DMS 273 treated with DMSO at 0.1 percent for 48 hours (cell line): ENCODE results near the gene CTIF.
A peak's percentile ranks its signal among the peaks of the same experiment; 100 is the strongest.

Experiments used
- DNase-seq: peaks from one replicate; lab custom pipeline; 2025; lab: John Stamatoyannopoulos, UW

Gene CTIF

DNA sequence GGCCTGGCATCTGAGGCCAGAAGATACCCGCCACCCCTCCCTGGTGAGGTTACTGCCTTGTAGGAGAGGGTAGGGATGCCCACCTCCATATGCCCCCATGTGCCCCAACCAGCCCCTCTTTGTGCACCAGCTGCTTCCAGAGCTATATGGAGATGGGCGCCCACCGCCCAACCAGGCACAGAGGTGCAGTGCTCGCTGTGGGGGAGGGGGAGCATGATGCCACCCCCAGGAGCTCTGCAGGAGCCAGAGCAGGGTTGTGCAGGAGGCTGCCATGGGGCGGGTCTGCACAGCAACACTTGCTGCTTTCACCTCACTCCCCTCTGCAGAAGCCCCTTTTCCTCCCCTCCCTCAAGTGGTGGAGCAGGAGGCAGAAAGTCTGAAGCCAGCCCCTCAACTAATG lies 237.3 kb downstream of the CTIF start:
- DNase-seq: no peak

DNA sequence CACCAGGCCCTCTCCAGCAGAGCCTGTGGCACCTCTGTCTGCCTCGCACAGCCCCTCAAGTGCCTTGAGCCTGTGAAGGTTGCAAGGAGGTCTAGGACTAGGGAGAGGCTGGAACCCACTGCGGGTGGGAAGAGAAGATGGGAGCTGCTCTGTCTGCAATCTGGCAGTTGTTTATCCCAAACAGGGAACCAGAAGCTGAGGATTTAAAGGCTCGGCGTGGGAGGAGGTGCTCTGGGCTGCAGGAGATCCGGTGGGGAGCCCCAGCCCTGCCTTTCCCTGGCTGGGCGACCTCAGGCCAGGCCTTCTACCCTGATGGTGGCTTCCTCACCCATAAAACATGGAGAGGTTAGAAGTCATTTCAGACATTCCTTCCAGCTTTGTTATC lies 237.8 kb downstream of the CTIF start:
- peak; percentile 11 for DNase-seq

DNA sequence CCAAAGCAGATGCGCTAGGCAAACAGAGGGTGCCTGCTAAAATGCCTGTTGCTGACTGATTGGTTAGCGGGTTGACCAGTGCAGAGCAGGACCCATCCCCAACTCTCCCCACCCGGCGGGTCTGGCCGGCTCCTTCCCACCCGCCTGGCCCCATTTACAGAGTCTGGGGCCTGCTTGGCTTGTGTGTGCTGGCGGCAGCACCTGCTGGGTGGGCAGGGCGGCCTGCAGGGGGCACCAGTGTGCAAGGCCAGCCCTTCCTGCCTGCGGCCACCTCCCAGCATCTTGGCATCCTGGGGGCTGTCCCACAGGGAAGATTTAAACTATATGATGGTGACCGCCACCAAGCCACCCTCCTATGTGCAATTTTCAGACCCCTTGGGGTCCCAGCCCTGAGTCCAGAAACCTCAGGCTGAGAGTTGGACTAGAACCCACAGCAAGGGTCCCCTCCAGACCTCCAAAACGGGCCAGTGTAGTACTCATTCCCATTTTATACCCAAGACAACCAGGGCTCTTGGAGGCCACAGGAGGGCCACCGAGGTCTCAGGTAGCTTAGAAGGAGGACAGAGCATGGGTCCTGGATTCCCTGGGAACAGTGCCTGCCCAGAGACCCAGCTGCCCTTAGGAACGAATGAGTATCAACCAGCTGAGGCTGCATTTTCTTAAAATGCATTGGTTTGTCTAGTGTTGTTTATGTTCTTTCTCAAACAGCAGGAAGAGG lies 238.4 kb downstream of the CTIF start:
- no peak for DNase-seq

DNA sequence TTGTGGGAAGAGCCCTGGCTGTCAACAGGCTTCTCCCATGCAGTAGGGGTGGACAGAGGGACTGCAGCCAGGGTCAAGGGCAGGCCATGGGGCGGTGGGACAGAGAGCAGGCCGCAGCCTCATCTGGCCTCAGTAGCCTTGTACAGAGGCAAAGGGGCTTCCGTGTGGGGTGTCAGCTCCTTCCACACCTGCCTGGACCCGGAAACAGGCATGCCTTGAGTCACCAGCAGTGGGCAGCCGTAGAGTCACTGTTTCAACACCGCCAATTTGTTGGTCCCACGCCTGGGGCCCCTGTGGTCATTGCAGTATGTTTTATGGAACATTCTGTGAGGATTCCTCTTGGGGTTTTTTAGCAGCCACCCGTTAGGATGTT lies 238.9 kb downstream of the CTIF start:
- no peak for DNase-seq

DNA sequence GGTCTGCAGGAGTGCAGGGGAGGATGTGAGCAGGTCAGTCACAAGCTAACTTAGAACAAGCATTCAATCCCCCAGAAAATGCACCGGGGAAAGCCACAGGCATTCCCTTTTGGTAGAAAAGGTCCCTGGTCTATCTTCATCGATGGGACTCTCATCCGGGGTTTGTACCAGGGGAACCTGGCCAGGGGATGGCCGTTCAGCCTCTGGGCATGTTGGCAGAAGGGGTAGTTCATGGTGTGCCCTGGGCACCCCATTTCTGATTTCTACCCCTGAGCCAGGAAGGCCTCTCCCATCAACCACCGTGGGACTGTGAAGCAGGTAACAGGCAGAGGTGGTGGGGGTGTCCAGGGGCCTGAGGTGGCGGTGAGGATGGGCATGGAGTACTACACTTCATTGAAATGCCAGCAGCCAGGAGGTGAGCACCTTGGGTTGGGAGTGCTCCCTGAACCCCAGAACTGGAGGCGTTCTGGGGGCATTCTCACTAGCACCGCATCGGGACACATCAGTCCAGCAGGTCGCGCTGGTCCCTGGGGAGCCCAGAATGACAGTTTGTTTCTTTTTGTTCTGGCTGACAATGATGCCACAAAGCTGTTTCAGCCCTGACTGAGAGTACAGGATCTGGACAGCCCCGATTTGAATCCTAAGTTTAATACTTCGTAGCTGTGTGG lies 239.6 kb downstream of the CTIF start:
- DNase-seq: no peak

DNA sequence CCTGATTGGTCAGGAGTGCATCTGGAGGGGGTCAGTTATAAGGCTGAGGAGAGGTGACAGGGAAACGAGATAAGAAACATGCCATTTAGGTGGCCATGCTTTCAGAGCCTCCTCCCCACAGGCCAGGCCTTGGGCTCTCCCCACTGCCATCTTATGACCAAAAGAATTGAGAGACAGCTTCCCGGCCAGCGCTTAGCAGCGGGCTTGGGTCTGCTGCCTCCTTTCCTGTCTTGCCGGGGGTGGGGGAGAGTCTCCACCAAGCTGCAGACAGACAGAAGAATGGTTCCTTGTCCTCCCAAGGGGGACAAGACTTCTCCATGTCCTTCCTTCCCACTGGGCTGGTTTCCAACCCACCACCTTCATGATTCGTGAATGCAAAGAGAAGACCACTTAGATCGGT lies 240.6 kb downstream of the CTIF start:
- no peak for DNase-seq

DNA sequence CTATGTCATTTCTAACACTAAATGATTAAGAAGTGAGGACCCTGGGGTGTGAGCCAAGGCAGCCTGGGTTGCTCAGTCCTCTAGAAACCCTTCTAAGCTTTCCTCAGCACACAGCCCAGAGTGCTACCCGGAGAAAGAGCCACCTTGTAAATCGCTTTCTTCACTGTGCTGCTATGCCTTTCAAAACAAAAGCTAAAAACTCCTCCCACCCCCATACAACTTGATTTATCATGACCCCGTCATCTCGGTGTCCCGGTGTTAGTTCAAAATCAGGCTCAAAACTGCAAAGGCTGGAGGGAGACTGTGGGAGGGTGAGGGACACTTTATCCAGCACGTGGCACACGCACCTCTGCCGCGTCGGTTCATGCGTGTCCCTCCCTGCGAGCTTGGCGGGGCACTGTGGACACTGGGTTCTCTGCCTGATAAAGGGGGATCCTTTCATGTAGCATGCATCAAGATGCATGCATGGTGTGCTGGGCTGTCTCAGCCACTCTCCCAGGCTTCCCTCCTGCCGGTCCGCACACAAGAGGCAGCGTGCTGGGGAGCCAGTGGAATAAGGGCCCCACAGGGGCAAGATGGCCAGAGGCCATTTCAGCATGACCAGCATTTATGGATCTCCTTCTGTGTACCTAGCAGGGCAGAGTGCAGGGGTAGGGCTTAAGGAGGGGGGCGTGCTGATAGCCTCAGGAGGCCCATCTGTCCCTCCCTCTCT lies 241.5 kb downstream of the CTIF start:
- DNase-seq: no peak

DNA sequence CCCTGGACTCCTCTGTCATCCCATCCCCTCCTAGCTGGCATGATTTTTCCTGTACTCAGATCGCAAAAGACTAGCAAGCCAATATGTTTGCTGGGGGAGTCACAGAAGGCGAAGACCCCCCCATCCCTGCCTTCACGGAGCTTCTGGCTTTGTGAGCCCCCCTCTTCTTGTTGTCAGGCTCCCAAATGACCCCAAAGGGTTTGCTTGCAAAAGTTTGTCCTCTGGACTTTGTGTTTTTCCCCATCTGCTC lies 242.0 kb downstream of the CTIF start:
- DNase-seq: no peak

DNA sequence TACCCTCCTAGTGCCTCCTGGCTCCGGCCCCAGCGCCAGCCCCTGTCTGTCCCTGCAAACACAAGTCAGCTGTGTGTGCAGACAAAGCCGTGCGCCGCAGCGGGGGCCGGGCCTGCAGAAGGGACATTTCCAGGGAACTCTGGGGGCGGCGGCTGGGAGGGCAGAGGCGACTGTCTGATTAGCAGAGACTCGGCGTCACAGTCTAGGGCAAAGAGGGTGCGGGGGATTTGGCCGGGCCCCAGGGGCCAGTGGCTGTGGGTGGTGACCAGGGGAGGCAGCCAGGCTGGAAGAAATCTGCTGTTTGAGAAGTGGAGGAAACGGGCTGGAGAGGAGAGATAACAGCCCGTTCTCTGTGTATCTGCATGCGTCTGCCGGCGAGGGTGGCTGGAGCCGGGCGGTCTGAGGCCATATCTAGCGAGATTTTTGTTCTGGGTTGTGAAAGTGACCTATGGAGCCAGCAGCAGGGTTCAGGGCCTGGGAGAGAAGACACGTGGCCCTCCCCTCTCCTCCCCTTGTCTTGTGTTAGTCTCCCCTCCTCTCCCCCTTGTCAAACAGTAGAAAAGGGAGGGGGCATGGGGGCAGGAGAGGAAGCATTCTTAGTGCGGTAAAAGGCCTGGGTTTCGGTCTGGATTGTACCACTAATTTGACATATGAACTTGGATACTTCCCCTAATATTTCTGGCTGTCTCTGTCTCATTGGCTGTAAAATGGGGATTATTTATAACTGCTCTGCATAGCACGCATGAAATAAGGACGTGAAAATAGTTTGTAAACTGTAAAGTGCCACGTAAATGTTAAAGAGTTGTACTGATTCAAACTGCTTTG lies 242.5 kb downstream of the CTIF start:
- peak; percentile 16 for DNase-seq

DNA sequence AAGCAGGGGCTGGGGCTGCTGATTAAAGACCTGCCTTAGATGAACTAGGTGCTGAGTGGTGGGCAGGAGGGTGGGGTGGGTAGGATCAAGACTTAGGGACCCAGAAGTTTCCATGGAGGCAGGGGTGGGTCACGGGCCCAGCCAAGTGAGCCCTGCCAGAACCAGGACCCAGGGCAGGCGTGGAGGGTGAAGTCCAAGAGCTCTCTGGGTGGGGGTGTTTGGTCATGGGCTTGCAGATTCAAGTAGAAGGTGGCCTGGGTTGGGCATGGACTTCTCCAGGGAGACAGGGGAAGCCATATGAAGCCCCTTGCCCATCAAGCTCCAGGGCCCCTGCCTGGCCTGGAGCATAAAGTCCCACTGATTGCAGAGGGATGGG lies 243.1 kb downstream of the CTIF start:
- DNase-seq: no peak

DNA sequence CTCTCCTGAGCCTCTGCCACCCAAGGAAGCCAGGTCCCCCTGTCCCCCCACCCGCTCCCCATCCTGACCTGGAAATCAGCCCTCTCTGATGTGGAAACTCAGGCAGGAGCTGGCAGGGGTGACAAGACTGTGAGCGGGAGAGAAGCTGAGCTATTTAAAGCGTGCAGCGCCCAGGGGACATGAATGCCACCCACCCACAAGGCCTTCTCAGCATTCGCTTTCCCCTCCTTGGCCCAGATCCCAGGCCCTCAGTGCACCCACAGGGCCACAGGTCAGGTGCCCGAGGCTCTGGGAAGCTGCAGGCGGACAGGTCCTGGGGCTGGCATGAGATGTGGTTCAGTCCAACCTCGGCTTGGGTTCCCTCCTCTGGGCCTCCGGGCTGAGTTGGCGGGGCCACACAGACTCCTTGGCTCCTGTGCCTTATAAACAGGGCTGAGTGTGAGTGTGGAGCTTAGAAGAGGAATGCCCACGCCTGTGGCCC lies 243.6 kb downstream of the CTIF start:
- no peak for DNase-seq

DNA sequence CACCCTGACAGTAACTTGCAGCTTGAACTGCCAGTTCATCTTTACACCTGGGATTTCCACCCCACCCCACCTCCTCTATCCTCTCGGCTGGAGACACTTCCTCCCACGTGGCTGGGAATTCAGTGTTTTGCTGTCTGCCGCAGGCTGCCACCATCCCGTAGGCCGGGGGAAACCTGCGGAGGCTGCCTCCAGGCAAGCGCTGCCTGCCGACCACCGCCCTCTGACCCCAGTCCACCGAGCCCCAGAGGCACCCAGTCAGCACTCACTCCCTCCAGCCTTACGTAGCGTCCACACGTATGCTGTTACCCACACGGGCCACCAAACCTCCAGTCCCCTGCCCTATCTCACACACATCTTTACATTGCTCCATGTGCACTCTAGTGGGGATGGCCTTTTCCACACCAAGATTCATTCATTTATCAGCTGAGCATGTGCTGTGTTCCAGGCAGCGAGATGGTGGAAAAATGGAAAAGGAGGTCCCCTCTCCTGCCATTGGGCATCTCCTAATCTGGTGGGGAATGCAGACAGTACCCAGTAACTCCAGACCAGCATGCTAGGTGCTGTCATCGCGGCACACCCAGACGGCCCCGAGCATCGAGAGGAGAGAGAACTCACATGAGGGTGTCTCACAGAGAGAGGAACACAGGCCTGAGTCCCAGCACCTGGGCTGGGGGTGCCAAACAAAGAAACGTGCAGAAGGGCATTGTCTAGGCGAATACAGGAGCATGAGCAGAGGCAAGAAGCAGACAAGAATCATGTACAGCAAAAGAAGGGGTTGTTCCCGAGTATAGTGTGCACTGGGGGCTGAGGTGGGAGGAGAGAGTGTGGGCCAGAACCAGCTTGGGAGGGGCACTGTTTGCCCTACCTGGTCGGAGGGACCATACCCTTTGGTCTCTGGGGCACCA lies 245.0 kb downstream of the CTIF start:
- DNase-seq: no peak

DNA sequence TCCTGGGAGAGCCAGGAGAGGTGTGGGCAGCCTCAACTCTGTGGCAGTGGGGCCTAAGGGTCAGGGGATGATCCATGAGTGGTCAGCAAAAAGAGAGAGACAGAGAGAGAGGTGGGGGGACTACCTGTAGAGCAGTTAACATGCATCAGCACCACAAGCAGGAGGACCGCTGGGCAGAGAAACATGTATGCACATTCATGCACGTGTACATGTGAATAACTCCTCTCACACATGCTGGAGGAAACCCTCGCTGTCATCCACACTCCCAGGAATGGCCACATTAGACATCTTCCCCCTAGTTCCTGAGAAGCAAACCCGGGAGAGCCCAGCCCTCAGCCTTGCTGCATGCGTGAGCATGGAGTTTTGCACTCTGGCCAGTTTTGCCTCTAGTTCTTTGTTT lies 245.8 kb downstream of the CTIF start:
- DNase-seq: no peak

DNA sequence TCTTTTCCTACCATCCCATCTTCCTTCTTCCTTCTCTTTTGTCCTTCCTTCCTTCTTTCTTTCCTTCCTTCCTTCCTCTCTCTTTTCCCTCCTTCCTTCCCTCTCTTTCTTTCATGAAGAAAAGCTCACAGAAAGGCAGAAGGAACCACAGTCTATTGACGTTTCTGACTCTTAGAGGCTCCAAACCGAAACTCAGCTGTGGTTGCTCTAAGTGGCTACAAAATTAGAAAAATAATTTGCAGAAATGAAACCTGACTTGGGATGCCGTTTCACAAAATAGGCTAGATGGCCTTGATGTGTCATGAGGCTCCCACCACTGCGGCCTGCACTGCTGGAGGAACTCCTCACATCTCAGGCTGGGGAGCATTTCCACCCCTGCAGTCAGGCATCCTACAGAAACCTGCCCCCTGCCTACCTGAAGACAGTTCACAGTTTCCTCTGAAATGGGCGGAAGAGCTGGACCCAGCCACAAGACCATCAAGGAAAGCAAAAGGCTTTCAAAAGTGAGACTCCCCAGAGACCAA lies 246.3 kb downstream of the CTIF start:
- DNase-seq: no peak

DNA sequence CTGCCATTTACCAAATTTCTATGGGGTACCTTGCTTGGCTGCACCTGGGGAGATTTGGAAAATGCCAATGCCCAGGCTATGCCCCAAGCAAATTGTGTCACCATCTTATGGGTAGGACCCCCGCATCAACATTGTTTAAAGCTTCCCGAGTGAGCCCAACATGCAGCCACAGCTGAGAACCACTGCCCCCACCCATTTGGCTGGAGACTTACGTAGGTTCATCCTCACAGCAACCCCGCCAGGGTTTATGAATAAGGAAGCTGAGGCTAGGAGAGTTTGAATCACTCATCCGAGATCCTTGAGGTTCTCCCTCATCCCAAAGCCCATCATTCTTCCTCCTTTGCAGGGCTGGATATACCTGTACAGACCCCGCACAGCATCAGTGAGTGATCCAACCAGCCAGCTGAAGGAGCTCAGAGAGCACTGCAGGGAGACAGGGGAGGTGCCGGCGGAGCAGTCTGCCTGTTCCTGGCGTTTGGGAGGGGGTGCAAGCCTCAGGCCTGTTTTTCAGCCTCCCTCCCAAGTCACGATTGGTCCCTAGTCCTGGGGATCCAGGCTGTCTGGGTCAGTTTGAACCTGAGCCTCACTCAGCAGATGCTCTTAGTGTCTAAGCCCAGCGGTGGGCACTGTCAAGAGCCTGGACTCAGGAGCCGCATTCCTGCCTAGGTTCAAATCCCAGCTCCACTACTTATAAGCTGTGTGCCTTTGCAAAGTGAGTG lies 247.1 kb downstream of the CTIF start:
- no peak for DNase-seq

DNA sequence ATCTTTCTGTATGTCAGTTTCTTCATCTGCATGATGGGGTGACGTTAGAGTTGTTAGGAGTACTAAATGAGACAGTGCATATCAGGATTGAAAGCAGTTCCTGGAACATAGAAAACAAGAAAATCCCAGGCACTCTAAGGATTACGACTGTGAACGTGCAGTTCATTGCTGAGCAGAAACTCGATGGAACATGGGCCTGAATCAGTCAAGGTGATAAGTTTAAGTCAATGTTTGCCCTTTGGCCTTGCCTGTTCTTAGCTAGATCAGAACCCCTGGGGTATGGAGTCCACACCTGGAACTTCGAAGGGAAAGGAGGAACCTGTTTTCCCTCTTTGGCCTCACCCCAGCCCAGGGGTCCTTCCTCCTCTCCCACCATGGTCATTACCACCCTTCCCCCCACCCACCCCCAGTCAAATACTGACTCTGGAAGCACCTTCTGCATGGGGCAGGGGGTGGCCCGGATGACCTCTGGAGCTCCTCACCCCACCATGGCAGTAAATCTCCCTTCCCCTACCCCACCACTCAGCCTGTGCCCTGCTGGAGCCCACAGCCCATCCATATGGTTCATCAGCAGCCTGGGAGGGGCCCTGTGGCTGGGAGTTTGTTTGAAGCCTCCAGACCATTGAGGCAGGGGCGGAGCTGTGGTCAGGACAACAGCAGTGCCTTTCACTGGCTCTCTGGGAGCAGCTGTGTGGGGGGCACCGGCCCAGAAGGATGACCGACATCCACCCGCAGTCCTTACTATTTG lies 247.8 kb downstream of the CTIF start:
- DNase-seq: no peak

DNA sequence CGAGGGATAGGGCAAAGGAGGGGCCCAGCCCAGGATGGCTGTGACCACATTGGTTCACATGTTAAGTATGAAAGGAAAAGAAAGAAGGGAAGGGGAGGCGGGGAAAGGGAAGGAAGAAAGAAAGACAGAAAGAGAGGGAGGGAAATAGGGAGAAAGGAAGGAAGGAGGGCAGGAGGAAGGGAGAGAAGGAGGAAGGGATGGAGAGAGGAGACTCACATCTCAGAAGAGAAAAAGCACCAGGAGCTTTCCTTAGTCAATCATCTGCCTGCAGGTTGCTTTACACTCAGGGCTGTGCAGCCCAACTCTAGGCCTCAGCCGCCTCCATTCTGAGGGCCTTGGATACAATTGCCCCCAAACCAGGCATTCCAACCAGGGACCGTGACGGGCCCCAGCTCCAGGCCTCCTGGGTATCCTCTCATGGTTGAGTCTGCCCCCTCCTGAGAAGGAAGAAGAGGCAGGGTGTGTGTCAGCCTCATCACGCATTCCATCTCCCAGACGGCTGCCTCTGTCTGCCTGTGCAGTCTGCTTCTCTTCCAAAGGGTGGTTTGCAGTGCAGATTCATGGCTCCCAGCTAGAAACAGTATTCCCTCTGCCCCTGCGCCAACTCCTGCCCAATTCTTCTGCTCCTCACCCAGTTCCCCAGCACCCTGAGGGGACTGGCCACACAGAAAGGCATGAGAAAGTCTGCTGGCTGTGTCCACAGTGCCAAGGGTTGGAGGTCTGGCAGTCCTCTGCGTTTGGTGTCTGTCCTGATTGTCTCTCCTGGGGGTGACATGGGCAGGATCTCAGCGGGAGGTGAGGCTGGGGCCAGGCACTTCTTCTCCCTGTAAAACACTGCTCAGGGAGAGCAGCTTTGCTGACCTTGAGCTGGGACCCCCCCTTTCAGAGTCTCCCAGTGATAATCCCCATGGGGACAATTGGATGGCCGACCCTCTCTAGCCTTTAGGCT lies 248.6 kb downstream of the CTIF start:
- DNase-seq: no peak

DNA sequence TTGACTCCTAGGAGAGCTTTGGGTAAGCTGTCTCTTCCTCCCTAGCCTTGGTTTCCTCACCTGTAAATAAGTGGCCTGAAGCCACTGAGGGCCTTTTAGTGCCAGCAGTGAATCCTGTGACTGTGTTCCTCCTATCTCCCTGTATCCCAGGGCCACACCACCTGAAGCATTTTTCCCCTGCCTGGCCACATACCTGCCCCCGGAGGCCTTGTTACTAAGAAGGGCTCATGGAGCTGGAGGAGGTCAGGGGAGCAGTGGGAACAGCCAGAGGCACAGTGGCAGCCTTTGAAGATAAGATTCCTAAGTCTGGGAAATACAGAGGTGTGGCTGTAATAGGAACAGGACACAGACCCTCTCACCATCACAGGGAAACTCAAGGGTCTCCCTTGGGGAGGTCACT lies 249.5 kb downstream of the CTIF start:
- no peak for DNase-seq

DNA sequence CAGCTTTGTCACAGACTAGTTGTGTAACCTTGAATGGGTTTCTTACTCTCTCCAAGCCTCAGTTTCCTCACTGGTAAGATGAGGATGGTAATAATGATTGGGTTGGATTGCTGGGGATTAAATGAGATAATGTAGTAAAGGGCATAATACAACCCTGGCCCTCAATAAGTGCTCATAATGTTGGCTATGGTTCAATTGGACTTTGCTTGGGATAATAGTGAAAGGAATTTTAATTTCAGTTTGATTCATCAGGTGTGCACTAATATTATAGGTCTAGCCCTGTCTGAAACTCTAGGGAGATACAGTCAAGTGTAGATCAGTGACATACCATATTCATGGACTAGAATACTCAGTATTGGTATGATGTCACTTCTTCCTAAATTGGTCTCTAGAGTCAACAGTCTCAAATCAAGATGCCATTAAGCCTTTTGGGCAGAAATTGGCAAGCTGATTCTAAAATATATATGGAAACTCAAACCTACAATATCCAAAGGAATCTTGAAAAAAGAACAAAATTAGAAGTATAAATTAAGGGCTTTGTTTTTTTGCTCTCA lies 250.5 kb downstream of the CTIF start:
- DNase-seq: no peak
